Measurements from ENCODE around the gene PSMB1. TPM values are rescaled to one million over a fixed set of nuclear protein-coding genes. Genes with fewer than 3 reads are reported as not detected.

PSMB1 gene
- total RNA-seq, 4 donors from 2014 or later, result 152 to 258 (median 213) TPM

- intact Hi-C loops (cut with DNase I), result no loop called here
- Histone ChIP-seq H3K27ac (no peak overlapping the region), H3K4me3 (no peak overlapping the region), H3K36me3 (no peaks in the 10 kb centered on the region), H3K9me3 (peaks cover 0 to 8% (median 0%) of the 10 kb centered on the region in 3 donors), H3K4me1 (no peaks in the 10 kb centered on the region), H3K27me3 (peaks cover 0 to 66% (median 0%) of the 10 kb centered on the region in 4 donors)
- DNase-seq, result no peak
- WGBS, 2 donors, result 50 to 59% methylated on average over 3 of the region's 3 CpGs
- TF ChIP-seq CTCF (IDR thresholded peaks at IDR 0.05), result no peak
- TF ChIP-seq POLR2A (IDR thresholded peaks at IDR 0.05), result no peak
Observed at GRCh38 chr6:170500955-170501590, 52.0 kb downstream of the PSMB1 start.

GRCh38 chr6:170497841-170498301, 55.2 kb downstream of the PSMB1 start:
- Histone ChIP-seq H3K27me3 (peaks cover 0 to 55% (median 0%) of the 10 kb centered on the region in 4 donors), H3K36me3 (no peaks in the 10 kb centered on the region), H3K27ac (no peak overlapping the region), H3K4me3 (no peak overlapping the region), H3K4me1 (no peaks in the 10 kb centered on the region), H3K9me3 (peaks cover 0 to 4% (median 0%) of the 10 kb centered on the region in 3 donors)
- TF ChIP-seq POLR2A (IDR thresholded peaks at IDR 0.05) (no peak), CTCF (IDR thresholded peaks at IDR 0.05) (no peak)
- intact Hi-C loops (cut with DNase I), result no loop called here
- no peak for DNase-seq
- WGBS, 2 donors, result 28 to 32% methylated on average over 3 to 4 of the region's 4 CpGs

- no peak for TF ChIP-seq POLR2A (IDR thresholded peaks at IDR 0.05)
- TF ChIP-seq CTCF (IDR thresholded peaks at IDR 0.05), result no peak
- H3K36me3 ChIP-seq, result no peaks in the 10 kb centered on the region
- 89 to 96% methylated on average over 2 of the region's 2 CpGs for WGBS, 2 donors
- no peak for DNase-seq
- peaks cover 0 to 36% (median 0%) of the 10 kb centered on the region in 4 donors for H3K27me3 ChIP-seq
- H3K27ac ChIP-seq, result no peak overlapping the region
- intact Hi-C loops (cut with DNase I), result no loop called here
- H3K4me3 ChIP-seq, result no peak overlapping the region
- no peaks in the 10 kb centered on the region for H3K9me3 ChIP-seq
- no peaks in the 10 kb centered on the region for H3K4me1 ChIP-seq
Observed at GRCh38 chr6:170493354-170493753, 59.8 kb downstream of the PSMB1 start.

GRCh38 chr6:170490259-170490658, 62.8 kb downstream of the PSMB1 start:
- no peak overlapping the region for H3K4me3 ChIP-seq

More at GRCh38 chr6:170490259-170490658, 62.8 kb downstream of the PSMB1 start:
- intact Hi-C loops (cut with DNase I), result no loop called here
- no peak for DNase-seq
- 67 to 78% methylated on average over 4 of the region's 4 CpGs for WGBS, 2 donors
- TF ChIP-seq POLR2A (IDR thresholded peaks at IDR 0.05) (no peak), CTCF (IDR thresholded peaks at IDR 0.05) (no peak)
- no peaks in the 10 kb centered on the region for H3K4me1 ChIP-seq
- H3K27ac ChIP-seq, result no peak overlapping the region
- no peaks in the 10 kb centered on the region for H3K9me3 ChIP-seq
- H3K27me3 ChIP-seq, result peaks cover 0 to 25% (median 0%) of the 10 kb centered on the region in 4 donors
- no peaks in the 10 kb centered on the region for H3K36me3 ChIP-seq
